SK-N-SH (cell line): Measurements from ENCODE around the gene GUCY2F. TPM values are rescaled to one million over a fixed set of nuclear protein-coding genes. Genes with fewer than 3 reads are reported as not detected.
A peak's percentile ranks its signal among the peaks of the same experiment; 100 is the strongest.

Experiments
- CTCF ChIA-PET: fragments of 300-600, 350-600 bp; formaldehyde crosslinking; extraction: SDS; loops from one replicate; lab custom pipeline; 2021; lab: Yijun Ruan, JAX
- POLR2A ChIA-PET: fragments of 350-600 bp; sonication (Branson Sonifier 250); formaldehyde crosslinking; extraction: SDS; loops from one replicate; lab custom pipeline; 2020; ENCODE audit warnings: antibody characterized with exemption, inconsistent platforms; lab: Yijun Ruan, JAX
- DNase-seq: peaks from one replicate; pipeline ENCODE4 v3.0.0; 2012
- H2AFZ ChIP-seq: fragments of 200-600 bp; sonication (generic); 2 replicates; pipeline ENCODE4 v1.8.1; 2016; ENCODE audit warnings: antibody characterized with exemption, mild to moderate bottlenecking, low read depth
- H3F3A ChIP-seq: fragments of 200-600 bp; sonication (generic); replicated peaks from 2 replicates; pipeline ENCODE3; 2016; ENCODE audit warnings: antibody characterized with exemption, mild to moderate bottlenecking; ENCODE audit not compliant: insufficient read depth
- H3K27ac ChIP-seq, 2 experiments: fragments of 200-500 bp in 1 of 2; fragments of 200-600 bp in 1 of 2; sonication (Bioruptor generic) in 1 of 2; sonication (generic), shearing (Covaris generic) in 1 of 2; 2 replicates each; pipeline versions ENCODE4 v1.5.1 to v1.6.1; 2014 to 2016; ENCODE audit warnings: low read depth in 2 of 2, inconsistent platforms in 1 of 2, low read length in 1 of 2, mild to moderate bottlenecking in 1 of 2, mixed read lengths in 1 of 2
- H3K27me3 ChIP-seq: fragments of 200-600 bp; sonication (generic), shearing (Covaris generic); 2 replicates; pipeline ENCODE4 v1.6.1; 2016; ENCODE audit warnings: mixed run types; ENCODE audit not compliant: insufficient read depth
- H3K36me3 ChIP-seq, 2 experiments: fragments of 200-500 bp in 1 of 2; fragments of 200-600 bp in 1 of 2; sonication (Bioruptor generic) in 1 of 2; sonication (generic) in 1 of 2; replicated peaks in 1 of 2; 2 replicates each; pipeline versions ENCODE3 to v1.5.1; 2014 to 2016; ENCODE audit warnings: low read length in 1 of 2, mild to moderate bottlenecking in 1 of 2; ENCODE audit not compliant: insufficient read depth in 2 of 2, control insufficient read depth in 1 of 2
- H3K4me1 ChIP-seq, 2 experiments: fragments of 200-500 bp in 1 of 2; fragments of 200-600 bp in 1 of 2; sonication (Bioruptor generic) in 1 of 2; sonication (generic), shearing (Covaris generic) in 1 of 2; 2 replicates each; pipeline versions ENCODE4 v1.5.1 to v1.6.1; 2014 to 2016; ENCODE audit warnings: low read depth in 1 of 2, low read length in 1 of 2, mixed run types in 1 of 2; ENCODE audit not compliant: insufficient read depth in 2 of 2, control insufficient read depth in 1 of 2
- H3K4me2 ChIP-seq: fragments of 200-600 bp; sonication (generic), shearing (Covaris generic); 2 replicates; pipeline ENCODE4 v1.6.1; 2017; ENCODE audit warnings: mixed run types
- H3K4me3 ChIP-seq, 2 experiments: fragments of 200-500 bp in 1 of 2; fragments of 200-600 bp in 1 of 2; sonication (Bioruptor generic) in 1 of 2; sonication (generic), shearing (Covaris generic) in 1 of 2; 2 replicates each; pipeline versions ENCODE4 v1.5.1 to v1.8.1; 2014 to 2016; ENCODE audit warnings: low read depth in 2 of 2, inconsistent platforms in 1 of 2, low read length in 1 of 2, mild to moderate bottlenecking in 1 of 2, mixed read lengths in 1 of 2, moderate library complexity in 1 of 2
- H3K79me2 ChIP-seq: fragments of 200-600 bp; sonication (generic); 2 replicates; pipeline ENCODE4 v1.8.1; 2017; ENCODE audit warnings: mild to moderate bottlenecking; ENCODE audit not compliant: insufficient read depth
- H3K9ac ChIP-seq: fragments of 200-600 bp; sonication (generic); 2 replicates; pipeline ENCODE4 v1.6.1; 2017; ENCODE audit warnings: mixed run types
- H3K9me2 ChIP-seq: fragments of 200-600 bp; sonication (generic); 2 replicates; pipeline ENCODE4 v1.6.1; 2017; ENCODE audit warnings: mixed run types
- H3K9me3 ChIP-seq: fragments of 200-600 bp; sonication (generic); 2 replicates; pipeline ENCODE4 v1.6.1; 2017; ENCODE audit warnings: mixed run types, mild to moderate bottlenecking, moderate library complexity
- H4K20me1 ChIP-seq: fragments of 200-600 bp; sonication (generic); 2 replicates; pipeline ENCODE4 v1.6.1; 2017; ENCODE audit warnings: mild to moderate bottlenecking, mixed run types; ENCODE audit not compliant: insufficient read depth
- CTCF ChIP-seq: fragments of 200-600 bp; sonication (generic); IDR thresholded peaks from 2 replicates; pipeline ENCODE4 v1.6.1; 2017; ENCODE audit warnings: antibody characterized with exemption, mild to moderate bottlenecking, moderate library complexity
- ELF1 ChIP-seq: IDR thresholded peaks from 2 replicates; pipeline ENCODE4 v1.4.0; 2012
- GATA2 ChIP-seq: sonication (generic); formaldehyde crosslinking; IDR thresholded peaks from 2 replicates; pipeline ENCODE4 v1.5.0; 2020; ENCODE audit warnings: mild to moderate bottlenecking, missing genetic modification reagents
- JUND ChIP-seq: IDR thresholded peaks from 2 replicates; pipeline ENCODE4 v1.4.0; 2012
- MAX ChIP-seq: IDR thresholded peaks from 2 replicates; pipeline ENCODE4 v1.4.0; 2012; ENCODE audit warnings: low read depth
- MXI1 ChIP-seq: IDR thresholded peaks from 2 replicates; pipeline ENCODE4 v1.6.1; 2012; ENCODE audit warnings: mild to moderate bottlenecking, low read depth, low read length, improper control_type of control experiment
- NRF1 ChIP-seq: IDR thresholded peaks from 2 replicates; pipeline ENCODE4 v1.6.1; 2012; ENCODE audit warnings: low read depth, mild to moderate bottlenecking, low read length
- RAD21 ChIP-seq: IDR thresholded peaks from 2 replicates; pipeline ENCODE4 v1.6.1; 2012; ENCODE audit warnings: mild to moderate bottlenecking, low read length
- RFX5 ChIP-seq: IDR thresholded peaks from 2 replicates; pipeline ENCODE4 v1.6.1; 2012; ENCODE audit warnings: mild to moderate bottlenecking, improper control_type of control experiment, low read length
- RXRA ChIP-seq: IDR thresholded peaks from 2 replicates; pipeline ENCODE4 v1.4.0; 2012; ENCODE audit warnings: low read depth, mild to moderate bottlenecking, borderline replicate concordance
- SIN3A ChIP-seq: IDR thresholded peaks from 2 replicates; pipeline ENCODE4 v1.6.1; 2012; ENCODE audit warnings: low read depth, mild to moderate bottlenecking, low read length, moderate library complexity, borderline replicate concordance
- SMC3 ChIP-seq: IDR thresholded peaks from 2 replicates; pipeline ENCODE4 v1.6.1; 2012; ENCODE audit warnings: low read depth, low read length, improper control_type of control experiment
- TEAD4 ChIP-seq: IDR thresholded peaks from 2 replicates; pipeline ENCODE4 v1.4.0; 2012; ENCODE audit warnings: mild to moderate bottlenecking, borderline replicate concordance; ENCODE audit not compliant: insufficient read depth
- USF1 ChIP-seq: IDR thresholded peaks from 2 replicates; pipeline ENCODE4 v1.4.0; 2012; ENCODE audit warnings: low read depth, borderline replicate concordance
- USF2 ChIP-seq: fragments of 150-350 bp; IDR thresholded peaks from 2 replicates; pipeline ENCODE4 v1.6.1; 2017; ENCODE audit warnings: antibody characterized with exemption, low read length, low read depth, borderline replicate concordance
- YY1 ChIP-seq: IDR thresholded peaks from 2 replicates; pipeline ENCODE4 v1.4.0; 2012; ENCODE audit warnings: low read depth, mild to moderate bottlenecking
- WGBS: methylation state at CpG from one replicate; pipeline ENCODE4 v1.1.6; 2017; ENCODE audit warnings: low lambda C conversion rate; 5-methylcytosine and 5-hydroxymethylcytosine counted together
- polyA plus RNA-seq, 3 experiments: library from polyadenylated mRNA; depleted of rRNA; stranded (reverse); fragments of >200 nt; gene quantifications; 2 replicates each; pipeline ENCODE4 v1.2.3, GENCODE V29; 2012
- TF ChIP-seq, protein P1 (sequence below): fragments of 150-350 bp; IDR thresholded peaks from 2 replicates; pipeline ENCODE4 v1.6.1; 2016; ENCODE audit warnings: mild to moderate bottlenecking, low read depth, low read length

GUCY2F gene
- polyA plus RNA-seq, 1 of the 3 experiments (the other 2 are of a cell fraction), result not detected

GRCh38 chrX:109487640-109488039, 5.8 kb upstream of the GUCY2F start:
- 9% methylated on average over 4 of the region's 4 CpGs for WGBS
- no peak overlapping the region for H3K4me2 ChIP-seq
- H2AFZ ChIP-seq, result no peak overlapping the region
- H3K4me1 ChIP-seq, result no peaks in the 10 kb centered on the region
- no peaks in the 10 kb centered on the region for H3K9me2 ChIP-seq
- no peaks in the 10 kb centered on the region for H4K20me1 ChIP-seq
- 0 out of 2 replicates have a peak, but pooled peaks cover 5% of the 10 kb centered on the region for H3K27me3 ChIP-seq
- H3K36me3 ChIP-seq, result no peaks in the 10 kb centered on the region
- H3K4me3 ChIP-seq, result no peak overlapping the region
- no peaks in the 10 kb centered on the region for H3K9me3 ChIP-seq
- TF ChIP-seq TEAD4 (no peak), JUND (no peak), USF1 (no peak), NRF1 (no peak), ELF1 (no peak), SIN3A (no peak)
- TF ChIP-seq, protein P1, sequence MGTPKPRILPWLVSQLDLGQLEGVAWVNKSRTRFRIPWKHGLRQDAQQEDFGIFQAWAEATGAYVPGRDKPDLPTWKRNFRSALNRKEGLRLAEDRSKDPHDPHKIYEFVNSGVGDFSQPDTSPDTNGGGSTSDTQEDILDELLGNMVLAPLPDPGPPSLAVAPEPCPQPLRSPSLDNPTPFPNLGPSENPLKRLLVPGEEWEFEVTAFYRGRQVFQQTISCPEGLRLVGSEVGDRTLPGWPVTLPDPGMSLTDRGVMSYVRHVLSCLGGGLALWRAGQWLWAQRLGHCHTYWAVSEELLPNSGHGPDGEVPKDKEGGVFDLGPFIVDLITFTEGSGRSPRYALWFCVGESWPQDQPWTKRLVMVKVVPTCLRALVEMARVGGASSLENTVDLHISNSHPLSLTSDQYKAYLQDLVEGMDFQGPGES, result no peak
- ChIA-PET POLR2A (no interaction called here), CTCF (interaction anchor here (5.4 kb wide), 1 partner anchor 13 kb away, joined by 68 read pairs; no protein-coding TSS in a partner anchor)
- H3K79me2 ChIP-seq, result no peaks in the 10 kb centered on the region
- no peak overlapping the region for H3K27ac ChIP-seq
- no peak overlapping the region for H3K9ac ChIP-seq
- no peaks in the 10 kb centered on the region for H3F3A ChIP-seq
- no peak for DNase-seq

- Histone ChIP-seq H3K4me1 (no peaks in the 10 kb centered on the region), H3F3A (no peaks in the 10 kb centered on the region), H3K9ac (no peak overlapping the region), H3K9me3 (no peaks in the 10 kb centered on the region), H3K79me2 (no peaks in the 10 kb centered on the region), H3K4me2 (no peak overlapping the region), H4K20me1 (no peaks in the 10 kb centered on the region), H2AFZ (no peak overlapping the region), H3K4me3 (no peak overlapping the region; a peak in 1 of 4 replicates), H3K27me3 (peaks cover 11% of the 10 kb centered on the region; the same call in 1 of the 2 replicates), H3K27ac (no peak overlapping the region), H3K9me2 (no peaks in the 10 kb centered on the region), H3K36me3 (no peaks in the 10 kb centered on the region)
- 6% methylated on average over 9 of the region's 9 CpGs for WGBS
- ChIA-PET CTCF (interaction anchor here (0.6 to 5.4 kb wide), 41 partner anchors 9 to 786 kb away, joined by 3 to 68 read pairs (median 4); partner anchors contain the start of gene KCNE5), POLR2A (no interaction called here)
- peak; percentile 38 for DNase-seq
- TF ChIP-seq GATA2 (CRISPR knock-in tag) (no peak), CTCF (peak; percentile 99), RAD21 (peak; percentile 81), USF2 (no peak), SMC3 (peak; percentile 88), RFX5 (0 out of 2 replicates have a peak, but pooled peaks have one; percentile 31), YY1 (no peak), MAX (peak; percentile 39; the same call in 1 of the 2 replicates), MXI1 (peak; percentile 57; the same call in 1 of the 2 replicates), RXRA (no peak)
- TF ChIP-seq, protein P1, result no peak
These were observed 3.8 kb upstream of the GUCY2F start for GRCh38 chrX:109485470-109486340.
